Suppressor macrophage treated with lipopolysaccharide for 1 hour (primary cell): ENCODE data around the gene CHRNA1.

ENCODE experiments used
- DNase-seq, 3 donors: peaks; one replicate each; pipeline ENCODE4 v3.0.0-alpha.2; 2020 to 2022

CHRNA1 gene

DNA sequence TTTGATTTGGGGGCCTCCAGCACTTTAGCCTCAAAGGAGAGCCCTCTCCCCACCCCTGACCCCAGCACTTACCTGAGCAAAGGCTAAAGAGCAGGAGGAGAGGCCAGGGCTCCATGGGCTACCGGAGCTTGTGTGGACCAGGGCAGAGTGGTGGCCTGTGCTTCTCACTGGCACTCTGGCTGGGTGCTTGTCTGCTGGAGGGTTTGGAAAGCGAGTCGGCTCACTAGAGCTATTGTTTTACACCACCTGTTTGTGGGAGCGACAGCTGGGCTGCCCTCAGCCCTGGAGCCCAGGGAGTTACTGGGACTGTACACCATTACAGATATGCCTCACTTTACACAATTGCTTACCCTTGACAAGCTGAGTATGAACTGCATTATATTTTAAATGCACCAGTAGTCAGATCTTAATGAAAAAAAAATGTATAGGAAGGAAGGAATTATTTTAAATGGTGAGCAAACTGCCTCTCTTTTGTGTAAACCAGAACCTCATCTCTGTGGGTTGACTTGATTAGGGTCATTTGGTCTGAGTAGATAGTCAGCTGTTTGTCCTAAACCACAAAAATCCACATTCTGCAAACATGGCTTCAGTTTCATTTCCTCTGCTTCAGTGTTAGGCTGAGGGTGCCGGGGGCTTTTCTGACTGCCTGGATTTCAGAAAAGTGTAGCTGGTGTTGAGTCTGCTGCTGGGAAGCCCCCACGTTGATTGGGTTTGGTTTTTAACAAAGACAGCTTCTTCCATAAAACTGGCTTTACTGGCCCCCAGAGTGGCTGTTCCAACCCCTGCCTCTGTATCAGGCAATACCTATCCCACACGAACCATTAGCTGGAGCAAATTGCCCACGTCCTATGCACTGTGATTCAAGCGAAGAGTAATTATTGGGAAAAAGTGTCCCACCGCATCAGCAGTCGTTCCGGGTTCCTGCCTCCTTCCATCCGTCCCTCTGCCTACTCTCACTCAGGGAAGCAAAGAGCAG, at the start of gene CHRNA1:
TSS of gene CHRNA1 (minus strand) at position 193 of the 976 bp plus-strand sequence. CDS start at position 115, 78 bp downstream.
- DNase-seq: peak; percentile 65 to 91 (median 87)

DNA sequence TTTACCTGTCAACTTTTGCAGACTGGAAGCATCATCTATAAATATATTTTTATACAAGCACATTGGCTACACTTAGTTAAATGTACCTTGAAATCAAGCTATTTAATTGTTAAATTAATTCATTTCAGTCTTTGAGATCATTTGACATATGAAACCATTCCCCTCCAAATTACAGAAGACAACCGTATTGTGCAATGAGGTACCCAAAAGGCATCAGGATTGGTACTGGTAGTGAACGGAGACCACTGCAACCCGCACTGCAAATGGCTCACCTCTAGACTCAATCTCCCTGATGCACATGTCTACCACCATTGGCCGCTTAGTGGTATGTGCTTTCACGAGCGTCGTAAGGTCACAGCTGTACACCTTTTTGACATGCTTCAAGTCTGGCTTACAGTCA, 47.8 kb upstream of the CHRNA1 start:
- no peak for DNase-seq

DNA sequence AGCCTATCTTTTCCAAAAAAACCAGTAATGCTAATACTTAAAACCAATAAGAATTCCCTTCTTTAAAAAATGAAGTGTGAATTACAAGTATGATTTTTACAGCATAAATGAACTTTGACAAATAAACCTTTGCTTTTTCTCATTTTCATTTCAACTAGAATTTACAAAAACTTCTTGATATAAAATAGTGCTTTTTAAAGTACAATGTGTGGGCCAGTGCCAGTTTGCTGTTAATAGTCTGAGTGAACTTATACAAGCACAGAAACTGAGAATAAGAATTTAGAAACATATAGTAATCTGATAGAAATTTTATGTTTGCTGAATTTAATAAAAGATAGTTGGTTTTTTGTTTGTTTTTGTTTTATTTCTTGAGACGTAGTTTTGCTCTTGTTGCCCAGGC, 43.7 kb upstream of the CHRNA1 start:
- no peak for DNase-seq

DNA sequence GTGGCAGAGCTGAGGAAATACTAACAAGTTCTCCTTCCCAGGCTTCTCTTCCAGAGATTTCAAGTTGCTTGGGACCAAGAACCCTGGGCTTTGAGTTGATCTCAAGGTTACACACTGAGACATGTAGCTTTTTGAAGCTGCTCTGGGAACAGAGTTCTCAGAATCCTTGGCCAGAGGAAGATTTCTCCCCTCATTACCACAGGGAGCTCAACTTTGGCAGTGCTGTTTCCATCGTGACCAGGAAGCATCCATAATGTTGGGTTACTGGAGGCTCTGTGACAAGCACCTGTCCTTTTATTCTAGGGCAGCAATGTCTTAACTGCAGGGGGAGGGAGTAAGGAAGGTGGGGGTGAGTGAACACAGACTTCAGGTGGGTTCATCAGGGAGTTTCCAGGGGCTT, 41.5 kb upstream of the CHRNA1 start:
- no peak for DNase-seq

DNA sequence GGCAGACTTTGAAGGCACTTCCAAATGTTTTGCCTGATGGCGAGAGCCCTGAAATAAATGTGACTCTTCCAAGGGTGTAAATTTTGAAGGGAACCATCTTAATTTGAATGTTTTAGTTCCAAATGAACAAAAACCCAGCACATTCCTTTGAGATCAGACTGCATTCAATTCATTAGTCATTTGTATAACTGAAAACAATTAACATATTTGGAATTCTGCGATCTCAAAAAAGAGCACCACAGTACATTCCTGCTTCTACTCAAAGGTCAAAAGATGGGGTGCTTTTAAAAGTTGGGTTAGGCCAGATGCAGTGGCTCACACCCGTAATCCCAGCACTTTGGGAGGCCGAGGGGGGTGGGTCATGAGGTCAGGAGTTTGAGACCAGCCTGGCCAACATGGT, 38.2 kb upstream of the CHRNA1 start:
- DNase-seq: no peak

DNA sequence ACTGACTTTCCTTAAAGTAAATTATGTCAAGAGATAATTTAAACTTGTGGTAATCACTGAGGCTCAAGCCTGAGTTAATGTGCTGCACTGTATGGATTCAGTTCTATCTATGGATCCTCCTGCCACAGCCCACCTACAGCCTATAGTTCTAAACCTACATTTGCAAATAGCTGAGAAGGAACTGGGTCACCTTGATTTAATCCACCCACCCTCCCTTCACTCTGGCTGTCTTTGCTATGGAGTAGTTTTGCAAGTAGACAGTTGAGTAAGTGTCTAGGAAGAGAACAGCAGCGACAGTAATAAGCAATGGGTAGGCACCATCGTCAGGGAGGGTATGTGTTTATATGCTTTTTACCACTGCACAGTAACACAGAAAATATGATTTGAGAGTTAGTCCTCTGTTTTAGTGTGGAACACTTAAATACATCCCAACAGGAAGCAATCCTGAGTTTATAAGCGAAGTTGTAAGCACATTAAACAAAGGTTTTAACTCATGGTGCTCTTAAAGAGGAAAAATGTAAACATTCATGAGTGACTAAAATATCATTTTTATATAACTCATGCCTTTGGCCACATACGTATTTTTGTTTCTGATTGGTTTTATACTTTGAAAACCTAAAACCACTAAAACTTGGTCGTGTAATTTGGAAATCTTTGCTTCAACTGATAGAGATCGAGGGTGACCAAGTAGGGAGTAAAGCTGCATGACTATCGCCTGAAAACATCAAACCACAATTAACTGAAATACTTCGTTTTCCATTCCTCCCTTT, 36.3 kb upstream of the CHRNA1 start:
- DNase-seq: no peak

DNA sequence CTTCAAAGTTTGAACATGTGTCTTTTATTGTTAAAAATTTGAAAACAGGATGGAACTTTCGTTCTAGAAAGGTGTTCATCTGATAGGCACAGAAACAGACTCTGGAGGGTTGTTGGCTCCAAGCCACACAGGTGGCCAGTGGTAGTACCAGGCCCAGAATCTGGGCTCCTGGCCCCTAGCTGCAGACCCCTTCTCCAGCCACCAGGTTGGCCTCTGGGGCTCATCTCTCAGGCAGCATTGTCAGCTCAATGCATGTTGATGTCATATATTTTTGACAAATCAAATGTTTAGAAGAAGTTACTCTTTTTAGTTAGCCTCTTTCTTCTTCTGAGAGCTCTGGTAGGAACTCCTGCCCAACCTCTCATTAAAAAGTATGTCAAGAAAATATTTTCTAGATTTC, 34.5 kb upstream of the CHRNA1 start:
- no peak for DNase-seq

DNA sequence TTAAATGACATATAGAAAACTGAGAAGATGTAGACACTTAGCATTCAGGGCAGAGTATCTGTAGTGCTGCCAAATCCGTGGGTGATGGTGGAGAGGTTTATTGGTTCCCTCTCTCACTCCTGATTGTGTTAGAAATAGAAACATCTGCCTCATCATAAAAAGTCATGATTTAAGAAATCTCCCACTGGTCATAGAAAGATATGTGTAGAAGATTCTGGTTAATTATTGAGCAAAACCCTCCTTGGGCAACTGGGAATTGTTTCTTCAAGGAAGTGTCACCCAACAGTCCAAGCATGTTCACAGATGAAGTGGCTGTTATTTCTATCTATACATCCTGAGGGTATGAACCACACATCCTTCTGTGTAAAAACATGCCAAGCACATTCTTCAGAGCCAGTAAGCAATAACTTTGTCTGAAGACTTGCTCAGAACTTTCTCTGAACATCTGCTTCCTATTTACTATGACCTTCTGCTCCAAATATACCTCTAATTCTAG, 33.6 kb upstream of the CHRNA1 start:
- DNase-seq: peak; percentile 15 to 81 (median 62)

DNA sequence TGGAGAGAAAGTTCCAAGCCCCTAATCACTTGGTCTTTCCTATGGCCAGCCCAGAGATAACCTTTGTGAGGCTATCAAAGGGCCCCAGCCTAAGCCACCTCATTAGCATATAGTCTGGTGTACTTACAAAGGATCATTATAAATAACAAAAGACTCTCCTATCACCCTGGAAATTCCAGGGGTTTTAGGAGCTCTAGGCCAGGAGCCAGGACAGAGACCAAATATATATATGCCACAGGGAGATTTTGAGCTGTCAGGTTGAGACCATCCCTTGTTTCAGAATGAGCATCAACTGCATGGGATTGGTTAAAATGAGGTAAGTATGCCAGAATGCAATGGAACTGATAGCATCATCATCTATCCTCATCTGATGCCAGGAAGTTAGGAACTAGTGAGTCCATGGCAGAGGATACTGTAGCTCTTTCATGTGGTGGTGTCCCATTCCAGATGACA, 32.1 kb upstream of the CHRNA1 start:
- DNase-seq: no peak

DNA sequence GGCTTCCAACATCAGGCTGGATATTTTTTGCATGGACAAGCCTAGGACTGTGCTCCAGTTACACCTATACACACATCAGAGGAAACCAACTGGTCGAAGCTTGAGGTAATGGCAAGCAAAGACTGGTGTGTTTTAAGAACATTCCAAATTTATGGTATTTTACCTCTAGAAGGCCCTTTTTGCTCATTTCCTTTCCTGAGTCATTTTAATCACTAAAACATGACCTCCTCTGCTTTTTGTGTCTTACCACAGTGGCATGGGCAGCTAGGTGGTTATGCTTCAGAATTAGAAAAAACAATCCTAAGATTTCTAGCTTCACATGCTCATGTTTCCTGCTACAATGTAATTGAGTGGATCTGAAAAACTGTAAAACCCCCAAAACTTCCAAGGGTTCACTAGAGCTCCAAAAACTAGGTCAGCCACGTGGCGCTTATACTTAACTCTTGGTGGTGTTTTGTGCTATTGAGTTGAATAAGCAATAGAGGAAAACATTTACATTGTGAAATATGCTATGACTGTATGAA, 30.6 kb upstream of the CHRNA1 start:
- DNase-seq: peak; percentile 18 to 67 (median 39)

DNA sequence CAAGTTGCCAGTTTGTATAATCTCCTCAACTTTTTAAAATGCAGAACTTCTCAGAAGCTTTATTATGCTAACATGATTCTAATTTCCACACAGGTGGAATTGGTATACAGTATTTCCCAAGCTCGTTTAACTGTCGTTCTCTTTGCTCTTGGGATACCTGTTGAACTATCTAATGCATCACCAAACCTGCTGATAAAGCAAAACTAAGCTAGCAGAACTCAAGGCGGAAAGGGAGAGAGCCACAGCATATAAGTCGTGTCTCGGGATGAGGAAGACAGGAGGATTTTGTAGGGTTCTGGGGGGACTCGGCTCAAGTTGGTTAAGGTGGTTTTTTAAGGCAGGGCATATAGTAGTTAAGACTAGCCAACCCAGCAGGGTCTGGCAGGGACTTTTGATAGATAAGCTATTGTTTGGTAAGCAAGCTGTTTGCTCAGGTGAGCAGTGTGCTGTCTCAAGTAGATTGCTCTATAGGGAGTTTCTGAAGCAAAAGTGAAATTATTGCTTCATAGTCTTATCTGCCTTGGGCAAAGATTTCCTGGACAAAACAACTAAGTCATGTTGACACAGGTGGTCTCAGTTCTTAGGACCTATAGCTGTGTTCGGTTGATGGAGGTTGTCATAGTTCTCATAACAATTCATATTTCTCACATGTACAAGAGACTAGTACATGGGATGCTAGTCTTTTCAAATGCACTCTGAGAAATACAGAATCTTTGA, 28.2 kb upstream of the CHRNA1 start:
- no peak for DNase-seq

DNA sequence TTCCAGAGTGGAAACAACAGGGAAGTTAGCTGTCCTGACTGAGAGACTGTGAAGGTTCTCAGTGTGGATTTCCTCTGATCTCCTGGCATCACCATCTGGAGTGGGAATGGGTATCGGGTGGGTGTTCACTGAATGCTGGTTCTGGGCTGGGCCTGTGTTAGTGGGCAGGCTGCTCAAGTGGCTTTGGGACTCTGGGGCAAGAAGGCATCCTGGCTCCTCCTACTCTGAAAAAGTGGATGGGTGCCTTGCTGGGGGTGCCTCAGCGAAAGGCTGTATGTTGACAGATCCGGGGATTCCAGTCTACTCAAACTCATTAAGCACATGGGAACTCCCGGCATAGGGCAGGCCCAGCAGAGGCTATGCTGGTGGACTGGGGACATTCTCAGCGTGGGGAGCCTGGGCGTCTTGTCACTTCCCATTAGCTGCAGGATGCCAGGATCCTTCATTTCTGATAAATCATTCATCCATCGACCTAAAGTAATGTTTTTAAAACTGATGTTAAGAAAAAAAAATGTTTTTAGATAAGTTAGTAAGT, 27.5 kb upstream of the CHRNA1 start:
- DNase-seq: peak; percentile 44 to 78 (median 70)

DNA sequence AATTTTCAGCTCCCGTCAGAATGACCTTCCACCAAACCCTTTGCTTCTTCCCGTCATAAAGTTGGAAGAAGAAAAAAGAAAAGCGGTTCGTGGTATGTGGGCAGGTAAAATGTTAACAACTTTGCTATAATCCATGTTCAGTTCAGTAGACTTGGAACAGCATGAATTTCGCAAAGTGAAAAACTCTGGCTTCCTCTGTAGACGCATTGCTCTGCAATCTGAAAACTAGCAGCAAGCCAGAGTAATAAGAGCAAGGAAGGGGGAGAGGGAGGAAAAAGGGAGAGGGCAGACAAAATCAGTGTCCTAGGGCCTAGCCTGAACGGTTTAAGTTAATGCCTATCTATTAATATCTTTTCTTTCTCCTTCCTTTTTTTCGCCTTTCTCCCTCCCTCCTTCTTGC, 26.7 kb upstream of the CHRNA1 start:
- DNase-seq: no peak

DNA sequence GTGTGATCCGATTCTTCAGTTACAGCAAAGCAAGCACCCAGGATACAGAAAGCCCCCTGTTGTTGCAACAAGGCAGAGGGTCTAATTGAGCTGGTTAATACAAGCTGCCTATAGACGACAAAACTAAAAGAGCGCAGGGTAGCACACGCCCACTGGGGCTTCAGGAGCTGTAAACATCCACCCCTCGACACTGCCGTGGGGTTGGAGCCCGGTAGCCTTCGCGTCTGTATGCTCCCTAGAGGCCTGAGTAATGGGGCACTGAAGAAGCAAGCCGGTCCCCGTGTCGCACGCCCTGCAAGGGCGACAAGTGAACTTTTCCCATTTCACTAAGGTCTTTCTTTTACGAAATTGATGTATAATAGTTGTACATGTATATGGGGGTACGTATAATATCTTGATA, 24.7 kb upstream of the CHRNA1 start:
- no peak for DNase-seq

DNA sequence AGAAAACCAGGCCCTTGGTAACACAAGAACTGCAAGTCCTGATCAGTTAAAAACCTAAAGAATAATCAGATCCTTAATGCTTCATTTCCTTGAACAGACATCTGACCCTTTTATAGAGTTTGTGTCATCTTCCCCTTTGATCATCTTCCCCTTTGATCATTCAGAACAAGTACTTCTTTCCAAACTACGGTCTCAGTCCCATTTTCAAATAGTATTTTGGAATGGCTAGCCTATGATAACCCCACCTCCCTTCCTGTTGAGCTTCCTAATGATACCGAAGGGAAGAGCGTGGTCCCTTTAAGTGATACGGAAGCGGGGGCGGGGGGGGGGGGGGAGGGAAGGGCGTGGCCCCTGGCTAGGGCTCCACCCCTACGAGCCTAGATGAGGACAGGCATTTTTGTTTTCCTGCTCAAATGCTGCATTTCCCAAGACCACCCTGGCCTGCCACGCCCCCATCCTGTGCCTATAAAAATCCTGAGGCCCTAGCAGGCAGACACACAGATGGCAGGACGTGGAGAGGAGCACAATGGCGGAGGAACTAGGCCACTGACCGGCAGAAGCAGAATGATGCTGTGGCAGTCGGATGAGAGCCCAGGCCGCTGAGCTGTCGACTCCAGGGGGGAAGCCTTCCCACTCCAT, 24.1 kb upstream of the CHRNA1 start:
- no peak for DNase-seq

DNA sequence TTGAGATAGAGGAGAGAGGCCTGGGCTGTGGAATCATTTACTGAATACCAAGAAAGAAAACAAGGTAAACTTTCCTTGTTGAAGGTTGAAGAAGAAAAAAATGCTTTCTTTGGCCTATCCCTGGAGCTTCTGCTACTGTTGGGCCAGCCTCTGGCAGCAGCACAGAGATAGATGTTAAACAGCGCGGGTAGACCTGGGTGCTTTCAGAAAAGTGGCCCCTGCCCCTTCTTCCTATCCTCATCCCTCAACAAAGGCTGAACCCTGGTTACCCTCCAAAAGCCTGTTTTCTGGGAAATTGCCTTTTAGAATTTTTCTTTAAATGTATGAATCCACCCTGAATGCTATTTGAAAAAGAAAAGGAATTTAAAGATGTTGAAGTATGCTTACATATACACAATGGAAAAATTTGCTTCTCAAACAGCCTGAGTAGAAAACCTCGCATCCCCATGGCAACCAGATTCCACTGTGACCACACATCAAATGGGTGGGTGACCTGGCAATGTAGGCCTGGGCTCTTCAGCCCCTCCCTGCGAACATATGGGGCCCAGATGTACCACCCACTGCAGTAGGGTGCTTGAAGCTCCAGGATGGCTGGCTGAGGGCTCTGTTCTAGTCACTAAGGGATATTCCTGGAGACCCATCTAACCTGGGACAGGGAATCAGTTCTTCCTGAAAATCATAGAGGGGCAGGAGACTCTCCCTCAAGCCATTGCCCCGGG, 23.4 kb upstream of the CHRNA1 start:
- DNase-seq: no peak

DNA sequence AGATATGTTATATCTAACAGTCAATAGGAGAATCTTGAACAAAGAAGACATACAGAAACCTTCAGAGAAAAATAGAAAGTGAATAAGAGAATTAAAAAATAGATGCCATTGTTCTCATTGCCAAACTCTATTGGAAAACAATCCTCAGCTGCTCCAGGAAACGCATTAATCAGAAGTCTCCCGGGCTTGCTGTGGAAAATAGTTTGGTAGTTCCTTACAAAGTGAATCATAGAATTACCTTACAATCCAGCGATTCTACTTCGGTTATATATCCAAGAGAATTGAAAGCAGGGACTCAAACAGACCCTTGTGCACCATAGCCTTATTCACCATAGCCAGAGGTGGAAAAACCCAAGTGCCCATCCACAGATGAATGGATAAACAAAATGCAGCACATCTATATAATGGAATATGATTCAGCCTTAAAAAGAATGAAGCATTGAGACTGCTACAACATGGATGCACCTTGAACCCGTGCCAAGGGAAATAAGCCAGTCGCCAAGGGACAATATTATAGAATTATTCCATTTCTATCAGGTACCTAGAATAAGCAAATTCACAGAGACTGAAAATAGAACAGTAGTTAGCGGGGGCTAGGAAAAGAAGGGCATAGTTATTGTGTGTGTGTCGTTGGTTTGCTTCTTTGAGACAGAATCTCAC, 21.9 kb upstream of the CHRNA1 start:
- DNase-seq: no peak

DNA sequence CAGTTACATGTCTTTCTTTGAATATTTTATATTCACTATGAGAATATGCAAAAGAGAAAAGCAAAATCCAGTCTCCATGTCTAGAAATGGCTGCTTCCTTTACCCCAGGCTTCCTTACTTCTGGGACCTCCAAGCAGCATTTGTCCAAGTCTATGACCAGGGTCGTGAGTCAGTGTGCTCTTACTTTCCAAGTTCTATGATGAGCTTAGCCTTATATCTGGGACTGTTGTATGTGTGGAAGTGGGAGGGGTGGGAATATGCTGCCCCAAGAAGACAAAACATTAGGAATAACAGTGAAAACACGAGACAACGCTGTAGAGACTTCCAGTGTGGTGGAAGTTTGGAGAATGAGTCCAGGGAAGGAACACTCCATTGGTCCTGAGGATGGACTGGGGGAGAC, 21.2 kb upstream of the CHRNA1 start:
- DNase-seq: no peak

DNA sequence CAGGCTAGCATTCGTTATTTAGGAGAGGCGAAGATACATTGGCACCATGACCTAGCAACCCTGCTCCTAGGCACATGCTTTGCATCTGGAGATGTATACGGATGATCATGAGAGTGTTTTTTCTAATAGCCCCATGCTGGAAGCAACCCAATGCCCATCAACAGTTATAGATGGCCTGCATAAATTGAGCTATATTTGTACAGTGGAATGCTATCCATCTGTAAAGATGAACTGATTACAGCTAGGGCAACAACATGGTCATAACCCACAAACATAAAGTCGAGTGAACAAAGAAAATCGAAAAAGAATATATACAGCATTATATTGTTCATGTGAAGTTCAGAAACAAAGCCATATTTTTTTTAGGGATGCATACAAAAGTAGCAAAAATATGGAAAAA, 20.6 kb upstream of the CHRNA1 start:
- no peak for DNase-seq

DNA sequence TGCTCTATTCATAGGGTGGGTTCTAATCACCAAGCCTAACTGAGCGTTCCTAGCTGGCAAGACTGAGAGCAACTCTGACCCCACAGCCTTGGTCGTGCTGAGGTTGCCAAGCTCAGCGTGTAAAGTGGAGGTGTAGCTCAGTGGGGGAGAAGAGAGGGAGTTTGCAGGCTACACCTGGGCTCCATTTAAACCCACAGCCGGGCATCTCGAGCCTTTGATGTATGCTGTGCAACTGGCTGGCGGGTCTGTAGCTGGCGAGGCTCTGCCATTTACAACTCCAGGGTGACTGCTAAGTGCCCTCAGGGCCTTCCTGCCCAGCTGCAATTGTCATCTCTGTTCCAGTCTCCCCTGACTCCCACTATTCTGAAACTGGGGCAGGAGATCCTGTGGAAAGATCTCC, 20.0 kb upstream of the CHRNA1 start:
- no peak for DNase-seq

DNA sequence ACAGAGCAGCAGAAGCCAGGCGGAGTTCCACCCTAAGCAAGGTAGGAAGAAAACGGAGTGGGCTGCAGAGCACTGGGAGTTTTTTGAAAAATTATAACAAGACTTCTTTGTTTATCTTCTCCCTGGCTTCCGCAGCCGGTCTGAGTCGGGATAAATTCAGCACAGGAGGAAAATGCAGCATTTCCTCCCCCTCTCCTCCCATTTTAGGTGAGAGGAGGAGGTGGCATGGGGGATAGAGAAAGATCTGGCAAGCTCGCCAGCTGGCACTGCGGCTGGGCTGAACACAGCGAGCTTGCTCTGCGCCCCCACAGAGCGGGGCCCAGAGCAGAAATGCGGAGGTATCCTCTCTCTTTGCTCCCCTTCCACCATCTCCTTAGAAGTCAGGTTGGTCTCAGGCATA, 17.7 kb upstream of the CHRNA1 start:
- DNase-seq: no peak
